Hepatocyte (in vitro differentiated cells): ENCODE data around the gene CLIP2.
"Not testable (repeated sequence)": the region's sequence is repeated elsewhere in the genome, so short reads cannot be mapped to it uniquely, and the experiment has no call there.

ENCODE experiments used
- EZH2 ChIP-seq: fragments of 200-600 bp; sonication (generic); IDR thresholded peaks from 2 replicates; pipeline ENCODE4 v1.6.1; 2016; ENCODE audit warnings: antibody characterized with exemption, mild to moderate bottlenecking, borderline replicate concordance
- TF ChIP-seq, protein P1 (sequence below): fragments of 200-600 bp; sonication (generic); IDR thresholded peaks from 2 replicates; pipeline ENCODE4 v1.5.1; 2016; ENCODE audit warnings: antibody characterized with exemption, mild to moderate bottlenecking; ENCODE audit not compliant: poor library complexity

DNA sequence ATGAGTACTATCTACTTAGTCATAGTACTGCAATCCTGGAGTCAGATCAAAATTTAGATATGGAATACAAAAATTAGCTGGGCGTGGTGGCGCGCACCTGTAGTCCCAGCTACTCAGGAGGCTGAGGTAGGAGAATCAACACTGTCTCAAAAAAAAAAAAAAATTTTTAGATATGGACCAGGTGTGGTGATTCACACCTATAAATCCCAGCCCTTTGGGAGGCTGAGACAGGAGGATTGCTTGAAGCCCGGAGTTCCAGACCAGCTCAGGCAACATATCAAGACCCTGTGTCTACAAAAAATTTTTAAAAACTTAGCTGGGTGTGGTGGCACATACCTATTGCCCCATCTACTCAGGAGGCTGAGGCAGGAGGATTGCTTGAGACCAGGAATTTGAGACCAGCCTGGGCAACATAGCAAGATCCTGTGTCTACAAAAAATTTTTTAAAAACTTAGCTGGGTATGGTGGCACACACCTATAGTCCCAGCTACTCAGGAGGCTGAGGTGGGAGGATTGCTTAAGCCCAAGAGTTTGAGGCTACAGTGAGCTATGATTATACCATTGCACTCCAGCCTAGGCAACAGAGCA lies 63.4 kb downstream of the CLIP2 start:
- TF ChIP-seq EZH2: not testable (repeated sequence)
- TF ChIP-seq, protein P1, sequence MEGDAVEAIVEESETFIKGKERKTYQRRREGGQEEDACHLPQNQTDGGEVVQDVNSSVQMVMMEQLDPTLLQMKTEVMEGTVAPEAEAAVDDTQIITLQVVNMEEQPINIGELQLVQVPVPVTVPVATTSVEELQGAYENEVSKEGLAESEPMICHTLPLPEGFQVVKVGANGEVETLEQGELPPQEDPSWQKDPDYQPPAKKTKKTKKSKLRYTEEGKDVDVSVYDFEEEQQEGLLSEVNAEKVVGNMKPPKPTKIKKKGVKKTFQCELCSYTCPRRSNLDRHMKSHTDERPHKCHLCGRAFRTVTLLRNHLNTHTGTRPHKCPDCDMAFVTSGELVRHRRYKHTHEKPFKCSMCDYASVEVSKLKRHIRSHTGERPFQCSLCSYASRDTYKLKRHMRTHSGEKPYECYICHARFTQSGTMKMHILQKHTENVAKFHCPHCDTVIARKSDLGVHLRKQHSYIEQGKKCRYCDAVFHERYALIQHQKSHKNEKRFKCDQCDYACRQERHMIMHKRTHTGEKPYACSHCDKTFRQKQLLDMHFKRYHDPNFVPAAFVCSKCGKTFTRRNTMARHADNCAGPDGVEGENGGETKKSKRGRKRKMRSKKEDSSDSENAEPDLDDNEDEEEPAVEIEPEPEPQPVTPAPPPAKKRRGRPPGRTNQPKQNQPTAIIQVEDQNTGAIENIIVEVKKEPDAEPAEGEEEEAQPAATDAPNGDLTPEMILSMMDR: not testable (repeated sequence)
